Measurements from ENCODE around the gene SSBP2.

The SSBP2 gene

DNA sequence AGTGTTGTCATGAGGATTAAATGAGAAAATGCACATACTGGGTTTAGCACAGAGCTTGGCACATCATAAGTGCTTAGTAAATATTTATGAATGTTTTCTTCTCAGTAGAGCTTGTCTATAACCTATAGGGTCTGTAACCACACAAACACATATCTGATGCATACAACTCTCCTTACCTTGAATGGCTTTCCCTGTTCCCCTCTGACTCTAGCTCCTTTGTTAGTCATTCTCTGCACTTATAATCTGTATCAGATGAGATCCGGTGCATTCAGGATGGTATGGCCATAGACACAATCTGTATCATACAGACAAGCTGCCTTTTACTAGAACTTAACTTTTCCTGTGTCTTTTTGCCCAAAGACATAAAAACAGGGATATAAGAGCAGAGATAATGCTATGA lies 11.1 kb upstream of the SSBP2 start:
- no peak for DNase-seq (ENCODE audit: low read depth)
- TF ChIP-seq, protein P1, sequence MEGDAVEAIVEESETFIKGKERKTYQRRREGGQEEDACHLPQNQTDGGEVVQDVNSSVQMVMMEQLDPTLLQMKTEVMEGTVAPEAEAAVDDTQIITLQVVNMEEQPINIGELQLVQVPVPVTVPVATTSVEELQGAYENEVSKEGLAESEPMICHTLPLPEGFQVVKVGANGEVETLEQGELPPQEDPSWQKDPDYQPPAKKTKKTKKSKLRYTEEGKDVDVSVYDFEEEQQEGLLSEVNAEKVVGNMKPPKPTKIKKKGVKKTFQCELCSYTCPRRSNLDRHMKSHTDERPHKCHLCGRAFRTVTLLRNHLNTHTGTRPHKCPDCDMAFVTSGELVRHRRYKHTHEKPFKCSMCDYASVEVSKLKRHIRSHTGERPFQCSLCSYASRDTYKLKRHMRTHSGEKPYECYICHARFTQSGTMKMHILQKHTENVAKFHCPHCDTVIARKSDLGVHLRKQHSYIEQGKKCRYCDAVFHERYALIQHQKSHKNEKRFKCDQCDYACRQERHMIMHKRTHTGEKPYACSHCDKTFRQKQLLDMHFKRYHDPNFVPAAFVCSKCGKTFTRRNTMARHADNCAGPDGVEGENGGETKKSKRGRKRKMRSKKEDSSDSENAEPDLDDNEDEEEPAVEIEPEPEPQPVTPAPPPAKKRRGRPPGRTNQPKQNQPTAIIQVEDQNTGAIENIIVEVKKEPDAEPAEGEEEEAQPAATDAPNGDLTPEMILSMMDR (IDR thresholded peaks at IDR 0.05; ENCODE audit: insufficient read depth, low read depth, low read length, missing control alignments), result no peak
- no peak overlapping the region for H3K4me3 ChIP-seq (ENCODE audit: low read length)

DNA sequence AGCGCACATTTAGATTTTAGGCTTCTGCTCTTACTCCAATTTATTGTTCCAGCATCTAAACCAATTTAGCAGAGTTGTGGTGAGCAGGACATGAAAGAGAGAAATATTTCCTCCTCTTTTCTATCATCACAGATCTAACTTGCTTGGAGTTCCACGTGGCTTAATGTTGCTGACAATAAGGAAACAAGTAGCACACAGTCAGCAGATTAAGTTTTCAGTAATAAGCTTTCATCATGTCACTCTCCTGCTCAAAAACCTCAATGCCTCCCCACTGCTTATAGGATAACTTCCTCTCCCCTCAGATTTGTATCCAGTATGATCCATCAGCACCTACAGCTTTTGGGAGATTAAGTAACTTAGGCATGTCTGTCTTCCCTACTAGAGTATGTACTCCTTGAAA lies 10.4 kb upstream of the SSBP2 start:
- DNase-seq (ENCODE audit: low read depth), result no peak
- TF ChIP-seq, protein P1 (IDR thresholded peaks at IDR 0.05; ENCODE audit: insufficient read depth, low read depth, low read length, missing control alignments), result no peak
- no peak overlapping the region for H3K4me3 ChIP-seq (ENCODE audit: low read length)

DNA sequence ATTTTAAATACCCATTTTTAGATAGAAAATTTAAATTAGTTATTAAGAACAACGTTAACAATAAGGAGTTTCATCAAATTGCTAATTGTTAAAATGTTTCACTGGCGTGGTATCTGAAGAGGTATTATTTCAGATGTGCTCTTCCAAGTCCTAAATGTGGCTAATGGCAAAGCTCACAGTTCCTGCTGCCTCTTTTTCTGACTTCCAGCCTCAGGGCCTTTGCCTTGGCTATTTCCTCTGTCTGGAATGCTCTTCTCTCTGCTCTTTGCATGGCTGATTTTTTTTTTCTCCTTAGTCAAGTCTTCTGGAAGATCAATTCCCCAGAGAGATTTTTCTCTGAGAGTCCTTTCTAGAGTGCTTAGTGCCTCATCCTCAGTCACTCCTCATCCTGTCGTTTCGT lies 9.6 kb upstream of the SSBP2 start:
- DNase-seq (ENCODE audit: low read depth), result no peak
- TF ChIP-seq, protein P1 (IDR thresholded peaks at IDR 0.05; ENCODE audit: insufficient read depth, low read depth, low read length, missing control alignments), result no peak
- no peak overlapping the region for H3K4me3 ChIP-seq (ENCODE audit: low read length)

DNA sequence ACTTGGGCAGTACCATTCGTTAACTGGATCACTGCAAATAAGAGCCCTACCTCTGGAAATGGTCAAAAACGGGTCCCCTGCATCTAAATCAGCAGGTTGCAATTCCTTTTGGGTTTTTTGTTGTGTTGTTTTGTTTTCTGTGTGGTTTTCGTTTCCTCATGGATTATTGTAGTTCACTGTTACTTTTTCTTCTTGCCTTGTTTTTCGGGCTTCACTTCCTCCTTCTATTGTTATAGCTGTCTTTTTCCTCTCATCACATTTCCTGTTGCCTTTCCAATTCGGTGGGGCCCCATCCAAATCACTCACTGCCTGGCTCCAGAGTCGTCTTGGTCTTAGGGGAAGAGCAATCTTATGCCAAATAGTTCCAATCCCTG lies 8.7 kb upstream of the SSBP2 start:
- TF ChIP-seq, protein P1 (IDR thresholded peaks at IDR 0.05; ENCODE audit: insufficient read depth, low read depth, low read length, missing control alignments), result no peak
- DNase-seq (ENCODE audit: low read depth), result no peak
- H3K4me3 ChIP-seq (ENCODE audit: low read length), result no peak overlapping the region

DNA sequence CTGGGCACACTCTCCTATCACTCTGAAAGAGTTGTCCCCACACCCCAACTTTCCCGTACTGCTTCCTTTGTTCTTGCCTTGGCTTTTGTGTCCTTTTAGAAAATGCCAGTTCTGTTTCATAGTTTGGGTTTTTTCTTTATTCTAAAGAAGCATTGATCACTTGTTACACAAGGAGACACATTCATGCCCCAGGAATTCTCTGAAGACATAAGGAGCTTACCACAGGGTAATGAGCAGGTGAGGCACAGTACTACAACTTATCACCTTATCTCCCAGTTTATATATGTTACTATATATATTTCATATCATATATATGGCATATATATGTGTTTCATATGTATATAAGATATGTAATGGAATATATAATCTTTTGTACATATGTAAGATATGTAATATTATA lies 6.5 kb upstream of the SSBP2 start:
- TF ChIP-seq, protein P1 (IDR thresholded peaks at IDR 0.05; ENCODE audit: insufficient read depth, low read depth, low read length, missing control alignments), result no peak
- no peak overlapping the region for H3K4me3 ChIP-seq (ENCODE audit: low read length)
- peak; percentile 79 for DNase-seq (ENCODE audit: low read depth)

DNA sequence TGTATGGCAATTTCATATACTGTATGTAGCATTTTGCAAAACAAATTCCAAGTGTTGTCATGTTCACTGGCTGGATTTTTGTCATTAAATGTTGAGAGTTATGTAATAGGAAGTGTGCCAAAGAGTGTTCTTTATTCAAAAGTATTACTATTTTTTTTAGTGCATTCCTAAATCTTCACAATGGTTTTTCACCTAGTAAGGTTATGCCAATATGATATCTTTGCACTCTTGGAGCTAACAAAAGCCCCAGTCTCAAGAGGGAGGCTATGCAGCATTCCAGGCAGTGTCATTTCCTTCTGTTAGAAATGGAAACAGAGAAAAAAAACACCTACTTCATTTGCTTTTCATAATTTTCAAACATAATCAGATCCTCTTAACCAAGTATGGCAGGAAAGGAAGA lies 5.1 kb upstream of the SSBP2 start:
- no peak for DNase-seq (ENCODE audit: low read depth)
- TF ChIP-seq, protein P1 (IDR thresholded peaks at IDR 0.05; ENCODE audit: insufficient read depth, low read depth, low read length, missing control alignments), result no peak
- H3K4me3 ChIP-seq (ENCODE audit: low read length), result no peak overlapping the region

DNA sequence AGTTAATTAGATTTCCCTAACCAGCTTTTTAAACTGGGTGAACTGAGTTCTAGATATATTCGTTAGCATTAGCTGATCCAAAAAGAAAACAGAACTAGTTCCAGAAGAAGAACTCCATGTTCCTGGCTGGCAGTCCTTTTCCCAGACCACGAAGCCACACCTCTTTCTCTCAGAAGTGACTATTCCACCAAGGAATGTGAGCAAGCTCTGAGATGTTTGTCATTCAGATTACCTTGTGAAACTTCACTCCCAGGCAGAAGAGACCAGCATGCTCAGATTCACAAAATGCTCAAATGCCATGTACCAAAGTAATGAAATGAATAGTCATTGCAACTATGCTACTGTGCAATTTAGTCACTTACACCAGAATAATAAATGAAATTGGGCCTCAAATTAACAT lies 4.4 kb upstream of the SSBP2 start:
- TF ChIP-seq, protein P1 (IDR thresholded peaks at IDR 0.05; ENCODE audit: insufficient read depth, low read depth, low read length, missing control alignments), result no peak
- H3K4me3 ChIP-seq (ENCODE audit: low read length), result no peak overlapping the region
- peak; percentile 94 for DNase-seq (ENCODE audit: low read depth)

Data from epithelial cell of esophagus (primary cell).